ENCODE results near the gene NCOA1. TPM values are rescaled to one million over a fixed set of nuclear protein-coding genes. Genes with fewer than 3 reads are reported as not detected.

The NCOA1 gene
- polyA plus RNA-seq, 1 of the 3 experiments (the other 2 are of a cell fraction) = 10.7 TPM

DNA sequence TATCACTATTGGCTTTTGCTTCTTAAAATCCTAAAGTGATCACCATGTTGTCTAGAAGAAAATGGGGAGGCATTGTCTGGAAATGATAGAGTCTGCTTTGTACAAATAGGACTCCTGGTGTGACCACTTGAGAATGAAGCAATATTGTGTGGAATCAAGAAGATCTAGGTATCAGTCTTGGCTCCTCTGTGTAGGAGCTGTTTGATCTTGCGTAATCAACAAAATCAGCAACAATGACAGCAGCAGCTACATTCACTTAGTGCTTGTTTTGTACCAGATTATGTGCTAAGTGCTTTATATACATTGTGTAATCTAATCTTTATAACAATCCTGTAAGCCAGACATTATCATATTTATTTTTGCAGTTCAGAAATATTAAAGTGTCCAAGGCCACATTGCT is 17.8 kb downstream of the NCOA1 start:
- H3F3A ChIP-seq (replicated peaks; ENCODE audit: insufficient read depth) = no peaks in the 10 kb centered on the region
- no peaks in the 10 kb centered on the region for H3K27me3 ChIP-seq (ENCODE audit: insufficient read depth)
- ChIA-PET POLR2A (no interaction called here), CTCF (interaction anchor here (1.0 to 1.6 kb wide), 3 partner anchors 13 to 20 kb away, joined by 3 to 4 read pairs (median 4); no protein-coding TSS in a partner anchor)
- no peaks in the 10 kb centered on the region for H3K36me3 ChIP-seq (replicated peaks in 1 of 2; ENCODE audit: control insufficient read depth in 1 of 2, insufficient read depth in 2 of 2, low read length in 1 of 2)
- H3K4me2 ChIP-seq = no peak overlapping the region
- peaks cover 72% of the 10 kb centered on the region for H3K79me2 ChIP-seq (ENCODE audit: insufficient read depth)
- DNase-seq = no peak
- H3K9me2 ChIP-seq = no peaks in the 10 kb centered on the region
- H3K4me3 ChIP-seq (ENCODE audit: low read depth in 2 of 2, low read length in 1 of 2) = no peak overlapping the region
- H3K4me1 ChIP-seq (ENCODE audit: control insufficient read depth in 1 of 2, insufficient read depth in 2 of 2, low read depth in 1 of 2, low read length in 1 of 2) = peaks cover 0 to 24% of the 10 kb centered on the region in 2 experiments; a peak in 2 of 4 replicates
- 93% methylated on average over 1 of the region's 1 CpG for WGBS (ENCODE audit: low lambda C conversion rate)
- no peaks in the 10 kb centered on the region; the same call in 1 of the 2 replicates for H4K20me1 ChIP-seq (ENCODE audit: insufficient read depth)
- no peak overlapping the region for H3K9ac ChIP-seq
- TF ChIP-seq TEAD4 (IDR thresholded peaks at IDR 0.05; ENCODE audit: borderline replicate concordance, insufficient read depth) (no peak), SMC3 (IDR thresholded peaks at IDR 0.05; ENCODE audit: low read depth, low read length) (no peak), ELF1 (IDR thresholded peaks at IDR 0.05) (no peak), SIN3A (IDR thresholded peaks at IDR 0.05; ENCODE audit: borderline replicate concordance, low read depth, low read length) (no peak), JUND (IDR thresholded peaks at IDR 0.05) (no peak), MXI1 (IDR thresholded peaks at IDR 0.05; ENCODE audit: low read depth, low read length) (no peak), TAF1 (IDR thresholded peaks at IDR 0.05; ENCODE audit: borderline replicate concordance, low read depth, low read length) (no peak), POLR2AphosphoS5 (IDR thresholded peaks at IDR 0.05; ENCODE audit: low read depth, low read length) (no peak), RAD21 (IDR thresholded peaks at IDR 0.05; ENCODE audit: low read length) (no peak), FOSL2 (IDR thresholded peaks at IDR 0.05; ENCODE audit: borderline replicate concordance, low read depth) (no peak), RCOR1 (IDR thresholded peaks at IDR 0.05; ENCODE audit: low read length) (no peak), TCF12 (IDR thresholded peaks at IDR 0.05) (no peak), MEF2A (IDR thresholded peaks at IDR 0.05; ENCODE audit: borderline replicate concordance, low read depth) (no peak)
- TF ChIP-seq, protein P1, sequence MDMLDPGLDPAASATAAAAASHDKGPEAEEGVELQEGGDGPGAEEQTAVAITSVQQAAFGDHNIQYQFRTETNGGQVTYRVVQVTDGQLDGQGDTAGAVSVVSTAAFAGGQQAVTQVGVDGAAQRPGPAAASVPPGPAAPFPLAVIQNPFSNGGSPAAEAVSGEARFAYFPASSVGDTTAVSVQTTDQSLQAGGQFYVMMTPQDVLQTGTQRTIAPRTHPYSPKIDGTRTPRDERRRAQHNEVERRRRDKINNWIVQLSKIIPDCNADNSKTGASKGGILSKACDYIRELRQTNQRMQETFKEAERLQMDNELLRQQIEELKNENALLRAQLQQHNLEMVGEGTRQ (IDR thresholded peaks at IDR 0.05; ENCODE audit: borderline replicate concordance, low read depth, low read length) = no peak
- TF ChIP-seq, protein P2, sequence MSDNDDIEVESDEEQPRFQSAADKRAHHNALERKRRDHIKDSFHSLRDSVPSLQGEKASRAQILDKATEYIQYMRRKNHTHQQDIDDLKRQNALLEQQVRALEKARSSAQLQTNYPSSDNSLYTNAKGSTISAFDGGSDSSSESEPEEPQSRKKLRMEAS (IDR thresholded peaks at IDR 0.05; ENCODE audit: low read depth) = no peak
- TF ChIP-seq, protein P3, sequence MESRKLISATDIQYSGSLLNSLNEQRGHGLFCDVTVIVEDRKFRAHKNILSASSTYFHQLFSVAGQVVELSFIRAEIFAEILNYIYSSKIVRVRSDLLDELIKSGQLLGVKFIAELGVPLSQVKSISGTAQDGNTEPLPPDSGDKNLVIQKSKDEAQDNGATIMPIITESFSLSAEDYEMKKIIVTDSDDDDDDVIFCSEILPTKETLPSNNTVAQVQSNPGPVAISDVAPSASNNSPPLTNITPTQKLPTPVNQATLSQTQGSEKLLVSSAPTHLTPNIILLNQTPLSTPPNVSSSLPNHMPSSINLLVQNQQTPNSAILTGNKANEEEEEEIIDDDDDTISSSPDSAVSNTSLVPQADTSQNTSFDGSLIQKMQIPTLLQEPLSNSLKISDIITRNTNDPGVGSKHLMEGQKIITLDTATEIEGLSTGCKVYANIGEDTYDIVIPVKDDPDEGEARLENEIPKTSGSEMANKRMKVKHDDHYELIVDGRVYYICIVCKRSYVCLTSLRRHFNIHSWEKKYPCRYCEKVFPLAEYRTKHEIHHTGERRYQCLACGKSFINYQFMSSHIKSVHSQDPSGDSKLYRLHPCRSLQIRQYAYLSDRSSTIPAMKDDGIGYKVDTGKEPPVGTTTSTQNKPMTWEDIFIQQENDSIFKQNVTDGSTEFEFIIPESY (IDR thresholded peaks at IDR 0.05; ENCODE audit: borderline replicate concordance, low read depth) = no peak
- TF ChIP-seq, protein P4, sequence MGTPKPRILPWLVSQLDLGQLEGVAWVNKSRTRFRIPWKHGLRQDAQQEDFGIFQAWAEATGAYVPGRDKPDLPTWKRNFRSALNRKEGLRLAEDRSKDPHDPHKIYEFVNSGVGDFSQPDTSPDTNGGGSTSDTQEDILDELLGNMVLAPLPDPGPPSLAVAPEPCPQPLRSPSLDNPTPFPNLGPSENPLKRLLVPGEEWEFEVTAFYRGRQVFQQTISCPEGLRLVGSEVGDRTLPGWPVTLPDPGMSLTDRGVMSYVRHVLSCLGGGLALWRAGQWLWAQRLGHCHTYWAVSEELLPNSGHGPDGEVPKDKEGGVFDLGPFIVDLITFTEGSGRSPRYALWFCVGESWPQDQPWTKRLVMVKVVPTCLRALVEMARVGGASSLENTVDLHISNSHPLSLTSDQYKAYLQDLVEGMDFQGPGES (IDR thresholded peaks at IDR 0.05; ENCODE audit: low read depth, low read length) = no peak
- TF ChIP-seq, protein P5, sequence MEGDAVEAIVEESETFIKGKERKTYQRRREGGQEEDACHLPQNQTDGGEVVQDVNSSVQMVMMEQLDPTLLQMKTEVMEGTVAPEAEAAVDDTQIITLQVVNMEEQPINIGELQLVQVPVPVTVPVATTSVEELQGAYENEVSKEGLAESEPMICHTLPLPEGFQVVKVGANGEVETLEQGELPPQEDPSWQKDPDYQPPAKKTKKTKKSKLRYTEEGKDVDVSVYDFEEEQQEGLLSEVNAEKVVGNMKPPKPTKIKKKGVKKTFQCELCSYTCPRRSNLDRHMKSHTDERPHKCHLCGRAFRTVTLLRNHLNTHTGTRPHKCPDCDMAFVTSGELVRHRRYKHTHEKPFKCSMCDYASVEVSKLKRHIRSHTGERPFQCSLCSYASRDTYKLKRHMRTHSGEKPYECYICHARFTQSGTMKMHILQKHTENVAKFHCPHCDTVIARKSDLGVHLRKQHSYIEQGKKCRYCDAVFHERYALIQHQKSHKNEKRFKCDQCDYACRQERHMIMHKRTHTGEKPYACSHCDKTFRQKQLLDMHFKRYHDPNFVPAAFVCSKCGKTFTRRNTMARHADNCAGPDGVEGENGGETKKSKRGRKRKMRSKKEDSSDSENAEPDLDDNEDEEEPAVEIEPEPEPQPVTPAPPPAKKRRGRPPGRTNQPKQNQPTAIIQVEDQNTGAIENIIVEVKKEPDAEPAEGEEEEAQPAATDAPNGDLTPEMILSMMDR (IDR thresholded peaks at IDR 0.05) = no peak
- TF ChIP-seq, protein P6, sequence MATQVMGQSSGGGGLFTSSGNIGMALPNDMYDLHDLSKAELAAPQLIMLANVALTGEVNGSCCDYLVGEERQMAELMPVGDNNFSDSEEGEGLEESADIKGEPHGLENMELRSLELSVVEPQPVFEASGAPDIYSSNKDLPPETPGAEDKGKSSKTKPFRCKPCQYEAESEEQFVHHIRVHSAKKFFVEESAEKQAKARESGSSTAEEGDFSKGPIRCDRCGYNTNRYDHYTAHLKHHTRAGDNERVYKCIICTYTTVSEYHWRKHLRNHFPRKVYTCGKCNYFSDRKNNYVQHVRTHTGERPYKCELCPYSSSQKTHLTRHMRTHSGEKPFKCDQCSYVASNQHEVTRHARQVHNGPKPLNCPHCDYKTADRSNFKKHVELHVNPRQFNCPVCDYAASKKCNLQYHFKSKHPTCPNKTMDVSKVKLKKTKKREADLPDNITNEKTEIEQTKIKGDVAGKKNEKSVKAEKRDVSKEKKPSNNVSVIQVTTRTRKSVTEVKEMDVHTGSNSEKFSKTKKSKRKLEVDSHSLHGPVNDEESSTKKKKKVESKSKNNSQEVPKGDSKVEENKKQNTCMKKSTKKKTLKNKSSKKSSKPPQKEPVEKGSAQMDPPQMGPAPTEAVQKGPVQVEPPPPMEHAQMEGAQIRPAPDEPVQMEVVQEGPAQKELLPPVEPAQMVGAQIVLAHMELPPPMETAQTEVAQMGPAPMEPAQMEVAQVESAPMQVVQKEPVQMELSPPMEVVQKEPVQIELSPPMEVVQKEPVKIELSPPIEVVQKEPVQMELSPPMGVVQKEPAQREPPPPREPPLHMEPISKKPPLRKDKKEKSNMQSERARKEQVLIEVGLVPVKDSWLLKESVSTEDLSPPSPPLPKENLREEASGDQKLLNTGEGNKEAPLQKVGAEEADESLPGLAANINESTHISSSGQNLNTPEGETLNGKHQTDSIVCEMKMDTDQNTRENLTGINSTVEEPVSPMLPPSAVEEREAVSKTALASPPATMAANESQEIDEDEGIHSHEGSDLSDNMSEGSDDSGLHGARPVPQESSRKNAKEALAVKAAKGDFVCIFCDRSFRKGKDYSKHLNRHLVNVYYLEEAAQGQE (IDR thresholded peaks at IDR 0.05; ENCODE audit: low read depth, low read length) = no peak
- TF ChIP-seq, protein P7, sequence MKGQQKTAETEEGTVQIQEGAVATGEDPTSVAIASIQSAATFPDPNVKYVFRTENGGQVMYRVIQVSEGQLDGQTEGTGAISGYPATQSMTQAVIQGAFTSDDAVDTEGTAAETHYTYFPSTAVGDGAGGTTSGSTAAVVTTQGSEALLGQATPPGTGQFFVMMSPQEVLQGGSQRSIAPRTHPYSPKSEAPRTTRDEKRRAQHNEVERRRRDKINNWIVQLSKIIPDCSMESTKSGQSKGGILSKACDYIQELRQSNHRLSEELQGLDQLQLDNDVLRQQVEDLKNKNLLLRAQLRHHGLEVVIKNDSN (IDR thresholded peaks at IDR 0.05; ENCODE audit: borderline replicate concordance, low read depth) = no peak
- no peak overlapping the region for H3K27ac ChIP-seq (ENCODE audit: low read depth in 2 of 2, low read length in 1 of 2)
- H3K9me3 ChIP-seq = no peaks in the 10 kb centered on the region
- no peak overlapping the region for H2AFZ ChIP-seq (ENCODE audit: low read depth)
